ENCODE results near the gene NDRG3.

Gene NDRG3

DNA sequence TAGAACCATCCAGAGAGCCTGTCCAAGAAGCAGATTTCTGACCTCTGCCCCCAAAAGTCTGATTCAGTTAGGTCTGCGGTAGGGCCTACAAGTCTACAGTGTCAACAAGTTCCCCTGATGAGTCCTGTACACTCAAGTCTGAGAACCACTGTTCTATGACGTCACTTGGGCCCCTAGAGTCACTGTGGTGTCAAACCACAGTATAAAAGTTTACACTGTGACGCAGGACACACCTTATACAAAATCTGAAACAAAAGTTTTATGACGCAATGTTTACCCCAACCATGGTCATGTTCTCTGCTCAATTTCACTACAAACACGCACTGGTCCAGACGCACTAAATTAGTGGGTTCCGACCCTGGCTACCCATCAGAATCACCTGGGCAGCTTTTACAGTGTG, 117.8 kb downstream of the NDRG3 start:
- TF ChIP-seq, protein P1, sequence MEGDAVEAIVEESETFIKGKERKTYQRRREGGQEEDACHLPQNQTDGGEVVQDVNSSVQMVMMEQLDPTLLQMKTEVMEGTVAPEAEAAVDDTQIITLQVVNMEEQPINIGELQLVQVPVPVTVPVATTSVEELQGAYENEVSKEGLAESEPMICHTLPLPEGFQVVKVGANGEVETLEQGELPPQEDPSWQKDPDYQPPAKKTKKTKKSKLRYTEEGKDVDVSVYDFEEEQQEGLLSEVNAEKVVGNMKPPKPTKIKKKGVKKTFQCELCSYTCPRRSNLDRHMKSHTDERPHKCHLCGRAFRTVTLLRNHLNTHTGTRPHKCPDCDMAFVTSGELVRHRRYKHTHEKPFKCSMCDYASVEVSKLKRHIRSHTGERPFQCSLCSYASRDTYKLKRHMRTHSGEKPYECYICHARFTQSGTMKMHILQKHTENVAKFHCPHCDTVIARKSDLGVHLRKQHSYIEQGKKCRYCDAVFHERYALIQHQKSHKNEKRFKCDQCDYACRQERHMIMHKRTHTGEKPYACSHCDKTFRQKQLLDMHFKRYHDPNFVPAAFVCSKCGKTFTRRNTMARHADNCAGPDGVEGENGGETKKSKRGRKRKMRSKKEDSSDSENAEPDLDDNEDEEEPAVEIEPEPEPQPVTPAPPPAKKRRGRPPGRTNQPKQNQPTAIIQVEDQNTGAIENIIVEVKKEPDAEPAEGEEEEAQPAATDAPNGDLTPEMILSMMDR (IDR thresholded peaks at IDR 0.05; ENCODE audit: low read depth, low read length) = no peak
- no peak for DNase-seq (ENCODE audit: extremely low read depth, low read depth)

GRCh38 chr20:36624944-36625324, 121.0 kb downstream of the NDRG3 start:
- no peak for DNase-seq (ENCODE audit: extremely low read depth, low read depth)
- TF ChIP-seq, protein P1 (IDR thresholded peaks at IDR 0.05; ENCODE audit: low read depth, low read length) = no peak

- DNase-seq (ENCODE audit: extremely low read depth, low read depth) = no peak
- TF ChIP-seq, protein P1 (IDR thresholded peaks at IDR 0.05; ENCODE audit: low read depth, low read length) = no peak
Measured at GRCh38 chr20:36624068-36624943, 121.6 kb downstream of the NDRG3 start.

DNA sequence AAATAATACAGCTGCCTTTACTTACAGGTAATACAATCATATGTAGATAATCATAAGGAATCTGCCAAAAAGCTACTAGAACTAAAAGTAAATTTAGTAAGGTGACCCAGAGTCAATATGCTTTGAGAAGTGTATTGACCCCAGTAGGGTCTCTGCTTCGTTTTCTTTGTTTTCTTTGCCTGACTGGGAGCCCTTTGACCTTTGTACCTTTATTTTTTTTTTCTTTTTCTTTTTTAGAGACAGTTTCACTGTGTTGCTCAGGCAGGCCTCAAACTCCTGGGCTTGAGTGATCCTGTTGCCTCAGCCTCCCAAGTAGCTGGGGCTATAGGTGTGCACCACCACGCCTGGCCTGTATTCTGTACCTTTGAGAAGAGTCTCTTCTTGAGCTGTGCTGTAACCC, 122.4 kb downstream of the NDRG3 start:
- TF ChIP-seq, protein P1 (IDR thresholded peaks at IDR 0.05; ENCODE audit: low read depth, low read length) = no peak
- no peak for DNase-seq (ENCODE audit: extremely low read depth, low read depth)

- no peak for DNase-seq (ENCODE audit: extremely low read depth, low read depth)
- TF ChIP-seq, protein P1 (IDR thresholded peaks at IDR 0.05; ENCODE audit: low read depth, low read length) = no peak
Measured at GRCh38 chr20:36620917-36621316, 125.0 kb downstream of the NDRG3 start.

GRCh38 chr20:36614781-36615557, 130.9 kb downstream of the NDRG3 start:
- TF ChIP-seq, protein P1 (IDR thresholded peaks at IDR 0.05; ENCODE audit: low read depth, low read length) = no peak
- no peak for DNase-seq (ENCODE audit: extremely low read depth, low read depth)

DNA sequence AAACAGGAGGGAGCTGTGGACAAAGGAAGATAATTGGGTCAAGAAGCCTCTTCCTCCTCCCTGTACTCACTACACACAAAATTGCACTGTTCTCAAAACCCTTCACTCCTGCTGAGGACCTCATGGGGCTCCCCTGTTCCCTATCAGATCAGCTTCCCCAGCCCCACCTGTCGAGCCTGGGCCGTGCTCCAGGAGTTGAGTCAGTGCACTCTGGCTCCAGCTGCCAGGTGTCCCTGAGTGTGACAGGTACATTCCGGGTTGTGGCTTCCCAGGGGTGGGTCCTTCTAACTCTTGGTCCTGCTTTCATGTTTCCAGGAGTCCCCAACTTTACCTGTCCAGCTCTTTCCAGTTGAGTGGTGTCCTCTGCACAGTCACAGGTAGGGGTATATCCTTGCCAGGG, 131.9 kb downstream of the NDRG3 start:
- TF ChIP-seq, protein P1 (IDR thresholded peaks at IDR 0.05; ENCODE audit: low read depth, low read length) = no peak

More for the DNA sequence above, 131.9 kb downstream of the NDRG3 start:
- DNase-seq (ENCODE audit: extremely low read depth, low read depth) = no peak
